Measurements from ENCODE around the gene LPP. TPM values are rescaled to one million over a fixed set of nuclear protein-coding genes. Genes with fewer than 3 reads are reported as not detected.

The LPP gene
- total RNA-seq, 1 donor from 2014 or later: 222 TPM

DNA sequence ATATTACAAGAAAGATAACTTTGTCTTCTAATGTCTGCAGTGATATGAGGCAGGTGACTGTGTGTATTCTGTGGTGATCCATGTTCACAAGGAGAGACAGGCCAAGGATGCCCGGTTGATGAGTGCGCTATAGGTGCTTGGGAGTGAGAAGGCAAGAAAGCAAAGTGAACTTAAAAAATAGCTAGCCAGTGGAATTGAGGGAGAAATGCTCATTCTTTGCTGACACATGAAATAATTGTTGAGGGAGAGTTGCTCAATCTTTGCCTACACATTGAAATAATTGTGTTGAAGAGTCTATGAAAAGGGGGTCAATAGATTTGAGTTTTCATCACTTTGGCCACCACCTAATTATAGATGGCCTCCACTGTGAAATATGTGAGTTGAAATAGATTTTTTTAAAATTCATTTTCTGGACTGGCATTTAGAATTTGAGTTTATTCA, 156.3 kb downstream of the LPP start:
- FAIRE-seq (no peak), DNase-seq (ENCODE audit: low read depth) (no peak)
- peaks cover 9% of the 10 kb centered on the region for H3K36me3 Mint-ChIP-seq (ENCODE audit: low read depth, unreplicated experiment)
- Histone ChIP-seq H3K36me3 (ENCODE audit: insufficient read depth, low read length) (no peaks in the 10 kb centered on the region), H3K4me1 (ENCODE audit: insufficient read depth, low read length) (no peaks in the 10 kb centered on the region), H4K20me1 (ENCODE audit: insufficient read depth, low read length) (peaks cover 55% of the 10 kb centered on the region), H3K4me2 (ENCODE audit: low read length) (no peak overlapping the region), H3K9ac (ENCODE audit: low read length) (no peak overlapping the region), H3K9me3 (ENCODE audit: insufficient read depth, low read depth, low read length) (no peaks in the 10 kb centered on the region), H3K4me3 (ENCODE audit: insufficient read depth, low read depth, low read length) (no peak overlapping the region), H2AFZ (ENCODE audit: low read depth, low read length) (no peak overlapping the region), H3K27ac (ENCODE audit: low read depth, low read length) (no peak overlapping the region), H3K79me2 (ENCODE audit: insufficient read depth, low read length) (peaks cover 92% of the 10 kb centered on the region), H3K27me3 (ENCODE audit: insufficient read depth, low read length) (no peaks in the 10 kb centered on the region)
- peaks cover 2% of the 10 kb centered on the region for H3K9me3 Mint-ChIP-seq (ENCODE audit: unreplicated experiment)
- no peak for TF ChIP-seq EZH2 (IDR thresholded peaks at IDR 0.05; ENCODE audit: insufficient read depth, low read length)
- TF ChIP-seq, protein P1, sequence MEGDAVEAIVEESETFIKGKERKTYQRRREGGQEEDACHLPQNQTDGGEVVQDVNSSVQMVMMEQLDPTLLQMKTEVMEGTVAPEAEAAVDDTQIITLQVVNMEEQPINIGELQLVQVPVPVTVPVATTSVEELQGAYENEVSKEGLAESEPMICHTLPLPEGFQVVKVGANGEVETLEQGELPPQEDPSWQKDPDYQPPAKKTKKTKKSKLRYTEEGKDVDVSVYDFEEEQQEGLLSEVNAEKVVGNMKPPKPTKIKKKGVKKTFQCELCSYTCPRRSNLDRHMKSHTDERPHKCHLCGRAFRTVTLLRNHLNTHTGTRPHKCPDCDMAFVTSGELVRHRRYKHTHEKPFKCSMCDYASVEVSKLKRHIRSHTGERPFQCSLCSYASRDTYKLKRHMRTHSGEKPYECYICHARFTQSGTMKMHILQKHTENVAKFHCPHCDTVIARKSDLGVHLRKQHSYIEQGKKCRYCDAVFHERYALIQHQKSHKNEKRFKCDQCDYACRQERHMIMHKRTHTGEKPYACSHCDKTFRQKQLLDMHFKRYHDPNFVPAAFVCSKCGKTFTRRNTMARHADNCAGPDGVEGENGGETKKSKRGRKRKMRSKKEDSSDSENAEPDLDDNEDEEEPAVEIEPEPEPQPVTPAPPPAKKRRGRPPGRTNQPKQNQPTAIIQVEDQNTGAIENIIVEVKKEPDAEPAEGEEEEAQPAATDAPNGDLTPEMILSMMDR (IDR thresholded peaks at IDR 0.05; ENCODE audit: insufficient read depth, low read depth, low read length): no peak
- H3K27me3 Mint-ChIP-seq (ENCODE audit: low read depth, unreplicated experiment): no peaks in the 10 kb centered on the region
- H3K4me1 Mint-ChIP-seq (ENCODE audit: low read depth, unreplicated experiment): peaks cover 12% of the 10 kb centered on the region
- H3K27ac Mint-ChIP-seq (ENCODE audit: unreplicated experiment): peak overlapping the region; percentile 55
- peak overlapping the region; percentile 58 for H3K4me3 Mint-ChIP-seq (ENCODE audit: unreplicated experiment)

DNA sequence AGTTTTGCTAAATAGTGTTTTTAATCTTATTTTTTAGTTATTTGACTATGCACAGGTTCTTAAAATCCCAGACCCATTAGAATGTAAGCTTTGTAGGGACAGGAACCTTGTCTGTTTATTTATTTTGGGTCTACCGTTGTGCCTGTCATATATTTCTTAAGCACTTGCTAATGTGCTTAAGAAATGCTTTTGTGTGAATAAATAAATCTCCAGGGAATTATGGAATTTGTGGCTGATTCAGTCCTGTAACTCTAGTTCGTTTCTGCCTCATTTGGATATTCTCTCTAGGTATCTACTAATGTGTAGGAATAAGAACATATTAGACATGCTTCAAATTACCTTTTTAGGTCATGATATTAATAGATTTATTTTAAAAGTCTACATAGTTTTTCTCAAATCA, 161.6 kb downstream of the LPP start:
- Histone ChIP-seq H3K4me3 (ENCODE audit: insufficient read depth, low read depth, low read length) (no peak overlapping the region), H3K27me3 (ENCODE audit: insufficient read depth, low read length) (no peaks in the 10 kb centered on the region), H3K9me3 (ENCODE audit: insufficient read depth, low read depth, low read length) (no peaks in the 10 kb centered on the region), H3K36me3 (ENCODE audit: insufficient read depth, low read length) (no peaks in the 10 kb centered on the region), H2AFZ (ENCODE audit: low read depth, low read length) (no peak overlapping the region), H3K4me2 (ENCODE audit: low read length) (no peak overlapping the region), H3K4me1 (ENCODE audit: insufficient read depth, low read length) (peaks cover 19% of the 10 kb centered on the region), H3K9ac (ENCODE audit: low read length) (no peak overlapping the region), H3K27ac (ENCODE audit: low read depth, low read length) (no peak overlapping the region), H3K79me2 (ENCODE audit: insufficient read depth, low read length) (peaks cover 89% of the 10 kb centered on the region), H4K20me1 (ENCODE audit: insufficient read depth, low read length) (peaks cover 37% of the 10 kb centered on the region)
- no peak for DNase-seq (ENCODE audit: low read depth)
- no peak overlapping the region for H3K4me3 Mint-ChIP-seq (ENCODE audit: unreplicated experiment)
- H3K27me3 Mint-ChIP-seq (ENCODE audit: low read depth, unreplicated experiment): no peaks in the 10 kb centered on the region
- peaks cover 2% of the 10 kb centered on the region for H3K9me3 Mint-ChIP-seq (ENCODE audit: unreplicated experiment)
- no peak for FAIRE-seq
- H3K27ac Mint-ChIP-seq (ENCODE audit: unreplicated experiment): no peak overlapping the region
- H3K4me1 Mint-ChIP-seq (ENCODE audit: low read depth, unreplicated experiment): peaks cover 20% of the 10 kb centered on the region
- TF ChIP-seq EZH2 (IDR thresholded peaks at IDR 0.05; ENCODE audit: insufficient read depth, low read length): no peak
- TF ChIP-seq, protein P1 (IDR thresholded peaks at IDR 0.05; ENCODE audit: insufficient read depth, low read depth, low read length): no peak
- peaks cover 2% of the 10 kb centered on the region for H3K36me3 Mint-ChIP-seq (ENCODE audit: low read depth, unreplicated experiment)

DNA sequence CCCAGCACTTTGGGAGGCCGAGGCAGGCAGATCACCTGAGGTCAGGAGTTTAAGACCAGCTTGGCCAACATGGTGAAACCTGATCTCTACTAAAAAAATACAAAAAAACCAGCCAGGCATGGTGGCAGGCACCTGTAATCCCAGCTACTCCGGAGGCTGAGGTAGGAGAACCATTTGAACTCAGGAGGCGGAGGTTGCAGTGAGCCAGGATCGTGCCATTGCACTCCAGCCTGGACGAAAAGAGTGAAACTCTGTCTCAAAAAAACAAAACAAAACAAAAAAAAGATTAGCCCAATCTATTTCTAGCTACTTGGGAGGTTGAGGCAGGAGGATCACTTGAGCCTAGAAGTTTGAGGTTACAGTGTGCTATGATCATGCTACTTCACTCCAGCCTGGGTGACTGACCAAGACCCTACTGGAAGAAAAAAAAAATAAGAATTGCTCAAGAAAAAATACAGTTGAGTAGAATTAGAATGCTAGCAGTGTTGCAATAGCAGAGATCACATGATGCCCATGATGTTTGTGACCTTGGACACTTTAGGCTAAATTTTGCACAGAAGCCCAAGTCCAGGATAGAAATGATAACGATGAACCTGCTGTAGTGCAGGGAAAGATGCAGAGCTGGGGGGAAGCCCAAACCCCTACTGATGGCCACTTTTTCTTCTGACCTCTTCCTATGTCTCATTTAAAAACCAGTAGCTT, 162.2 kb downstream of the LPP start:
- peaks cover 36% of the 10 kb centered on the region for H4K20me1 ChIP-seq (ENCODE audit: insufficient read depth, low read length)
- H3K4me3 ChIP-seq (ENCODE audit: insufficient read depth, low read depth, low read length): no peak overlapping the region
- TF ChIP-seq, protein P1 (IDR thresholded peaks at IDR 0.05; ENCODE audit: insufficient read depth, low read depth, low read length): no peak
- no peak for TF ChIP-seq EZH2 (IDR thresholded peaks at IDR 0.05; ENCODE audit: insufficient read depth, low read length)
- H3K36me3 ChIP-seq (ENCODE audit: insufficient read depth, low read length): no peaks in the 10 kb centered on the region
- H3K9me3 ChIP-seq (ENCODE audit: insufficient read depth, low read depth, low read length): no peaks in the 10 kb centered on the region
- FAIRE-seq (no peak), DNase-seq (ENCODE audit: low read depth) (no peak)
- H3K36me3 Mint-ChIP-seq (ENCODE audit: low read depth, unreplicated experiment): peaks cover 4% of the 10 kb centered on the region
- H3K4me3 Mint-ChIP-seq (ENCODE audit: unreplicated experiment): no peak overlapping the region
- no peak overlapping the region for H3K4me2 ChIP-seq (ENCODE audit: low read length)
- H3K9me3 Mint-ChIP-seq (ENCODE audit: unreplicated experiment): peaks cover 2% of the 10 kb centered on the region
- no peak overlapping the region for H3K9ac ChIP-seq (ENCODE audit: low read length)
- peaks cover 25% of the 10 kb centered on the region for H3K4me1 ChIP-seq (ENCODE audit: insufficient read depth, low read length)
- H2AFZ ChIP-seq (ENCODE audit: low read depth, low read length): no peak overlapping the region
- H3K4me1 Mint-ChIP-seq (ENCODE audit: low read depth, unreplicated experiment): peaks cover 22% of the 10 kb centered on the region
- H3K27ac ChIP-seq (ENCODE audit: low read depth, low read length): no peak overlapping the region
- H3K27me3 ChIP-seq (ENCODE audit: insufficient read depth, low read length): no peaks in the 10 kb centered on the region
- peaks cover 89% of the 10 kb centered on the region for H3K79me2 ChIP-seq (ENCODE audit: insufficient read depth, low read length)
- no peak overlapping the region for H3K27ac Mint-ChIP-seq (ENCODE audit: unreplicated experiment)
- H3K27me3 Mint-ChIP-seq (ENCODE audit: low read depth, unreplicated experiment): no peaks in the 10 kb centered on the region
